ENCODE measurements around the gene GRK7. TPM values are rescaled to one million over a fixed set of nuclear protein-coding genes. Genes with fewer than 3 reads are reported as not detected.

The GRK7 gene
- total and polyA plus RNA-seq, 8 donors: 0.05 to 0.37 (median 0.29) TPM; not detected in 5

DNA sequence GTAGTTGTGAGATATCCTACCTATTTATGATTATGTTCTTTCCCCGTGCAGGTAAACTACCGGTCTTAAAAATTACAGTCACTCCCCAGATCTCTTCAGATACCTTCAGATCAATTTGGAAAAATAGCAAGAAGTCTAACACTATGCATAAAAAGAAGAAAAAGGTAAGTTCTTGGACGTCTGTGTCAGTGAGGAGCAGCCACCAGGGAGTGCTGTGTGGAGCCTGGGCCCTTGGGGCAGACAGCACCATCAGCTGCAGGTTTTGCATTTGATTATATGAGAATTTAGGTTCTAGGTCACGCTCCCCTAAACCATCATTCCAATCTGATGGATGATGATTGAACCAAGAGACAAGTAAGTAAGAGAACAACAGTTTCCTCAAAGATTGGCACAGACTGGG, 34.0 kb upstream of the GRK7 start:
- no peak for DNase-seq
- TF ChIP-seq EP300 (IDR thresholded peaks at IDR 0.05): no peak
- no peak for TF ChIP-seq POLR2A (IDR thresholded peaks at IDR 0.05)
- no peak for TF ChIP-seq POLR2AphosphoS5 (IDR thresholded peaks at IDR 0.05)
- TF ChIP-seq, protein P1, sequence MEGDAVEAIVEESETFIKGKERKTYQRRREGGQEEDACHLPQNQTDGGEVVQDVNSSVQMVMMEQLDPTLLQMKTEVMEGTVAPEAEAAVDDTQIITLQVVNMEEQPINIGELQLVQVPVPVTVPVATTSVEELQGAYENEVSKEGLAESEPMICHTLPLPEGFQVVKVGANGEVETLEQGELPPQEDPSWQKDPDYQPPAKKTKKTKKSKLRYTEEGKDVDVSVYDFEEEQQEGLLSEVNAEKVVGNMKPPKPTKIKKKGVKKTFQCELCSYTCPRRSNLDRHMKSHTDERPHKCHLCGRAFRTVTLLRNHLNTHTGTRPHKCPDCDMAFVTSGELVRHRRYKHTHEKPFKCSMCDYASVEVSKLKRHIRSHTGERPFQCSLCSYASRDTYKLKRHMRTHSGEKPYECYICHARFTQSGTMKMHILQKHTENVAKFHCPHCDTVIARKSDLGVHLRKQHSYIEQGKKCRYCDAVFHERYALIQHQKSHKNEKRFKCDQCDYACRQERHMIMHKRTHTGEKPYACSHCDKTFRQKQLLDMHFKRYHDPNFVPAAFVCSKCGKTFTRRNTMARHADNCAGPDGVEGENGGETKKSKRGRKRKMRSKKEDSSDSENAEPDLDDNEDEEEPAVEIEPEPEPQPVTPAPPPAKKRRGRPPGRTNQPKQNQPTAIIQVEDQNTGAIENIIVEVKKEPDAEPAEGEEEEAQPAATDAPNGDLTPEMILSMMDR (IDR thresholded peaks at IDR 0.05): no peak
- Histone ChIP-seq H3K4me3 (no peak overlapping the region), H3K27ac (no peak overlapping the region), H3K4me1 (no peaks in the 10 kb centered on the region), H3K27me3 (no peaks in the 10 kb centered on the region), H3K9me3 (no peaks in the 10 kb centered on the region), H3K36me3 (no peaks in the 10 kb centered on the region)
- intact Hi-C loops (cut with DNase I; ENCODE audit: low total_unique reads): no loop called here
- 69 to 92% (median 83%) methylated on average over 4 of the region's 4 CpGs for WGBS, 5 donors

DNA sequence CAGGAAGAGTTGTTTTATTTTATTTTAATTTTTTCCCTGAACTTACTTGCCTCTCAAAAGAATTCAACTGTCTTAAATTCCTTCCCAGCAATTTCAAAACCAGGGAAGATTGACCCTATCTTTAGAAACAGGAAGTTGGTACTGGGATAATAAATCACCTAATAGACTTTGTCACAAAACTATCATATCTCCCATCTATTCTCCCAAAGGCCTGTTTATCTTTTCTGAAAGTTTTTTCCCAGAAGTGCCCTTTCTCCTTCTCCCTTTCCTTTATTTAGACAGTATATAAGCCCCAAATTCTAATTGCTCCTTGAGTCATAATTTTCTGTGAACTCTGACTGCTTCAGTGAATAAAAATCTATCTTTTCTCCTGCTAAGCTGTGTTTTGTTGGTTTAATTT, 28.0 kb upstream of the GRK7 start:
- Histone ChIP-seq H3K9me3 (no peaks in the 10 kb centered on the region), H3K27me3 (no peaks in the 10 kb centered on the region), H3K27ac (no peak overlapping the region), H3K4me3 (no peak overlapping the region), H3K36me3 (no peaks in the 10 kb centered on the region), H3K4me1 (peaks cover 9 to 19% (median 10%) of the 10 kb centered on the region in 4 donors)
- intact Hi-C loops (cut with DNase I; ENCODE audit: low total_unique reads): loop anchor here (10.0 kb wide), 2 partner anchors 140 to 180 kb away; partner anchors contain the start of gene ATP1B3
- TF ChIP-seq EP300 (IDR thresholded peaks at IDR 0.05) (no peak), POLR2A (IDR thresholded peaks at IDR 0.05) (no peak), POLR2AphosphoS5 (IDR thresholded peaks at IDR 0.05) (no peak)
- TF ChIP-seq, protein P1 (IDR thresholded peaks at IDR 0.05): no peak
- DNase-seq: no peak

DNA sequence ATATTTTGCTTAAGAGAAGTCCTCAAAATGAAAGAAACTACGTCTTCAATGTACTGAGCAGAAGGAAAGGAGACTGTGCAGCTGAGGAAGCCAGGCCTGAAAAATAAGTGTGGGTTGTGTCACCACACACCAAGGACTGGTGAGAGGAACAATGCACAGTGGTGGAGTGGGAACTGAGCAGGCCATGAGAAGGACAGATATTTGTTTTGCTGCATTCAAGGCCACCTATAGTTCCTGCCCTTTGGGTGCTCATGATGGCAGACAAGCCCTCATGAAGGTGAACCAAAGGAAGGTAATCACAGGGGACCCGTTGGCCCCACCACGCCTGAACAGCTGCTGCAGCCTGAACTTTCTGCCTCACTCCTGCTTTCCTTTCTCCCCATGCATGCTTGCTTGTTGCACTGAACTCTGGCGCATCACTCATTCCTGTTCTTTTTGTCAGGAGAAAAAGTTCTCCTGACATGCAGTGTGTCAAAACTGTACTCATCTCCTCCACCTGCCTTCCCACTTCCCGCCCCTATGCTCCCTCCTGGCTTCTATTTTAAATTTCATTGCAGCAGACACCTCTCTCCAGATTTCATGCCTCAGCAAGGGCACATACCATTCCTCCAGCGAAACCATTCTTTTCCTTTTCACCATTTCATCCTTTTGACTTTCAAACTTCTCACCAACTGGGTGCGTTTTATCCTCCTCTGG, 27.3 kb upstream of the GRK7 start:
- intact Hi-C loops (cut with DNase I; ENCODE audit: low total_unique reads): loop anchor here (10.0 kb wide), 2 partner anchors 139 to 179 kb away; partner anchors contain the start of gene ATP1B3
- peaks cover 9 to 26% (median 17%) of the 10 kb centered on the region in 4 donors for H3K4me1 ChIP-seq
- H3K27me3 ChIP-seq: no peaks in the 10 kb centered on the region
- no peak overlapping the region for H3K27ac ChIP-seq
- no peaks in the 10 kb centered on the region for H3K36me3 ChIP-seq
- H3K9me3 ChIP-seq: no peaks in the 10 kb centered on the region
- no peak for DNase-seq
- no peak overlapping the region for H3K4me3 ChIP-seq
- TF ChIP-seq POLR2A (IDR thresholded peaks at IDR 0.05): no peak
- no peak for TF ChIP-seq POLR2AphosphoS5 (IDR thresholded peaks at IDR 0.05)
- TF ChIP-seq, protein P1 (IDR thresholded peaks at IDR 0.05): no peak
- TF ChIP-seq EP300 (IDR thresholded peaks at IDR 0.05): no peak
- WGBS, 5 donors: 83 to 90% (median 87%) methylated on average over 7 of the region's 7 CpGs

DNA sequence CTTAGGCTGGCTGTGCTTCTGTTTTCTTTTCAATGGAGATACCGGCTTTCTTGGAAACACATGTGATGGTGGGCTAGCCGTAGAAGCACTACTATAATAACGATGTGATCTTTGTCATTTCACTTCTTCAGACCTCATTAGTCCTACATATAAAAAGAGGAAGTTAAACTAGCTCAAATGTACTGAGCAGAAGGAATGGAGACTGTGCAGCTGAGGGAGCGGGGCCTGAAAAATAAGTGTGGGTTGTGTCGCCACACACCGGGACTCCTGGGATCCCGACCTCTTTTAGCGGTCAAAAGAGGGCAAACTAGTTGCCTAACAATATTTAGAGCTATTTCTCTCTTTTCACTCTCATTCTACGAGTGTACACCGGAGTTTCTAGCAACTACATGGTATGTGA, 26.1 kb upstream of the GRK7 start:
- 82 to 90% (median 88%) methylated on average over 10 of the region's 10 CpGs for WGBS, 5 donors
- Histone ChIP-seq H3K27ac (peak overlapping the region in 2 of 5 donors; percentile 94 to 96), H3K27me3 (no peaks in the 10 kb centered on the region), H3K9me3 (no peaks in the 10 kb centered on the region), H3K4me1 (peaks cover 9 to 37% (median 25%) of the 10 kb centered on the region in 4 donors), H3K4me3 (no peak overlapping the region), H3K36me3 (no peaks in the 10 kb centered on the region)
- intact Hi-C loops (cut with DNase I; ENCODE audit: low total_unique reads): loop anchor here (10.0 kb wide), 2 partner anchors 138 to 178 kb away; partner anchors contain the start of gene ATP1B3
- peak in 1 of 2 donors; percentile 5 for DNase-seq
- TF ChIP-seq EP300 (IDR thresholded peaks at IDR 0.05) (no peak), POLR2AphosphoS5 (IDR thresholded peaks at IDR 0.05) (no peak), POLR2A (IDR thresholded peaks at IDR 0.05) (no peak)
- TF ChIP-seq, protein P1 (IDR thresholded peaks at IDR 0.05): no peak

Measured in stomach (tissue), 9 donors.